ENCODE data around the gene ZNF565. TPM values are rescaled to one million over a fixed set of nuclear protein-coding genes. Genes with fewer than 3 reads are reported as not detected.

The ZNF565 gene
- total RNA-seq, 1 experiment from 2014 or later: 3.0 TPM

GRCh38 chr19:36258028-36258875 lies 43.8 kb upstream of the ZNF565 start:
- no peaks in the 10 kb centered on the region for H3K4me1 ChIP-seq (ENCODE audit: insufficient read depth, low read length)
- intact Hi-C loops (cut with micrococcal nuclease): no loop called here
- DNase-seq: no peak
- H3K27ac ChIP-seq (ENCODE audit: low read length): no peak overlapping the region
- H3F3A ChIP-seq (ENCODE audit: low read length, unreplicated experiment): no peaks in the 10 kb centered on the region
- H3K9me2 ChIP-seq (replicated peaks; ENCODE audit: low read length): no peaks in the 10 kb centered on the region
- no peak overlapping the region for H2AFZ ChIP-seq (ENCODE audit: low read length)
- CTCF ChIA-PET: no interaction called here
- H3K79me2 ChIP-seq (ENCODE audit: low read length): no peaks in the 10 kb centered on the region
- H3K4me2 ChIP-seq (ENCODE audit: low read length): no peak overlapping the region
- no peak for TF ChIP-seq CTCF (conservative IDR thresholded peaks at IDR 0.05; ENCODE audit: low read depth, low read length)
- no peak for TF ChIP-seq EZH2phosphoT487 (IDR thresholded peaks at IDR 0.05; ENCODE audit: borderline replicate concordance, low read length)
- TF ChIP-seq EZH2 (IDR thresholded peaks at IDR 0.05; ENCODE audit: low read length, unreplicated experiment): no peak
- no TSS peak for BruUV-seq (replicated peaks)
- no peaks in the 10 kb centered on the region for H3K27me3 ChIP-seq (ENCODE audit: low read length)
- no peaks in the 10 kb centered on the region for H3K36me3 ChIP-seq (ENCODE audit: low read depth, low read length)
- ATAC-seq: no peak
- no peak overlapping the region for H3K9ac ChIP-seq (ENCODE audit: low read length)
- H3K9me3 ChIP-seq (ENCODE audit: low read length): no peaks in the 10 kb centered on the region
- H4K20me1 ChIP-seq (ENCODE audit: low read length): no peaks in the 10 kb centered on the region
- no peak overlapping the region for H3K4me3 ChIP-seq (ENCODE audit: low read length)
- POLR2A ChIA-PET (ENCODE audit: unreplicated experiment): no interaction called here

GRCh38 chr19:36257520-36257876 lies 43.0 kb upstream of the ZNF565 start:
- Histone ChIP-seq H3K4me2 (ENCODE audit: low read length) (no peak overlapping the region), H3K9me3 (ENCODE audit: low read length) (no peaks in the 10 kb centered on the region), H3K9ac (ENCODE audit: low read length) (no peak overlapping the region), H3K4me1 (ENCODE audit: insufficient read depth, low read length) (no peaks in the 10 kb centered on the region), H3K27ac (ENCODE audit: low read length) (no peak overlapping the region), H3K4me3 (ENCODE audit: low read length) (no peak overlapping the region), H3K9me2 (replicated peaks; ENCODE audit: low read length) (no peaks in the 10 kb centered on the region), H2AFZ (ENCODE audit: low read length) (no peak overlapping the region), H3K27me3 (ENCODE audit: low read length) (no peaks in the 10 kb centered on the region), H4K20me1 (ENCODE audit: low read length) (no peaks in the 10 kb centered on the region), H3F3A (ENCODE audit: low read length, unreplicated experiment) (no peaks in the 10 kb centered on the region), H3K79me2 (ENCODE audit: low read length) (no peaks in the 10 kb centered on the region), H3K36me3 (ENCODE audit: low read depth, low read length) (no peaks in the 10 kb centered on the region)
- no peak for ATAC-seq
- DNase-seq: no peak
- BruUV-seq (replicated peaks): no TSS peak
- intact Hi-C loops (cut with micrococcal nuclease): no loop called here
- ChIA-PET CTCF (no interaction called here), POLR2A (ENCODE audit: unreplicated experiment) (no interaction called here)
- no peak for TF ChIP-seq EZH2 (IDR thresholded peaks at IDR 0.05; ENCODE audit: low read length, unreplicated experiment)
- no peak for TF ChIP-seq EZH2phosphoT487 (IDR thresholded peaks at IDR 0.05; ENCODE audit: borderline replicate concordance, low read length)
- TF ChIP-seq CTCF (conservative IDR thresholded peaks at IDR 0.05; ENCODE audit: low read depth, low read length): no peak

- Histone ChIP-seq H3K9me2 (replicated peaks; ENCODE audit: low read length) (no peaks in the 10 kb centered on the region), H3F3A (ENCODE audit: low read length, unreplicated experiment) (no peaks in the 10 kb centered on the region), H2AFZ (ENCODE audit: low read length) (no peak overlapping the region), H3K27me3 (ENCODE audit: low read length) (no peaks in the 10 kb centered on the region), H3K9me3 (ENCODE audit: low read length) (no peaks in the 10 kb centered on the region), H3K4me1 (ENCODE audit: insufficient read depth, low read length) (no peaks in the 10 kb centered on the region), H4K20me1 (ENCODE audit: low read length) (no peaks in the 10 kb centered on the region), H3K27ac (ENCODE audit: low read length) (no peak overlapping the region), H3K9ac (ENCODE audit: low read length) (no peak overlapping the region), H3K79me2 (ENCODE audit: low read length) (no peaks in the 10 kb centered on the region), H3K4me2 (ENCODE audit: low read length) (no peak overlapping the region), H3K36me3 (ENCODE audit: low read depth, low read length) (no peaks in the 10 kb centered on the region), H3K4me3 (ENCODE audit: low read length) (no peak overlapping the region)
- CTCF ChIA-PET: no interaction called here
- ATAC-seq (no peak), DNase-seq (no peak)
- no TSS peak for BruUV-seq (replicated peaks)
- no peak for TF ChIP-seq EZH2phosphoT487 (IDR thresholded peaks at IDR 0.05; ENCODE audit: borderline replicate concordance, low read length)
- no peak for TF ChIP-seq EZH2 (IDR thresholded peaks at IDR 0.05; ENCODE audit: low read length, unreplicated experiment)
- TF ChIP-seq CTCF (conservative IDR thresholded peaks at IDR 0.05; ENCODE audit: low read depth, low read length): no peak
- POLR2A ChIA-PET (ENCODE audit: unreplicated experiment): no interaction called here
- intact Hi-C loops (cut with micrococcal nuclease): no loop called here
Observed at GRCh38 chr19:36256853-36257519, 42.5 kb upstream of the ZNF565 start.

Measured in PC-3 (cell line).